ENCODE data around the gene PRKCQ.
A peak's percentile ranks its signal among the peaks of the same experiment; 100 is the strongest.

PRKCQ gene

DNA sequence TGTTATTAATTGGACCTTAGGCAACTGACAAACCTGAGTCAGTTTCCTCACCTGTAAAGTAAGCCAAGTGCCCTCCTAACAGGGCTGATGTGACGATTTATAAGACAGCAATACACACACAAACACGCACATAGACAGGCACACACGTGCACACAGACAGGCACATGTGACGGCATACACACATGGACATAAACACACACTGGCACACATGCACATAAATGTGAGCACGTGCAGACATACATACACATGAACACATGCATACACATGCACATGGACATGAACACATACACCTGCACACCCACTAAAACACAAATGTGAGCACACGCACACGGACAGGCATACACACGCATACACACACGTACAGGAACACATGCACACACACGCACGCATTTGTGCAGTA lies 148.9 kb downstream of the PRKCQ start:
- no peak for DNase-seq

DNA sequence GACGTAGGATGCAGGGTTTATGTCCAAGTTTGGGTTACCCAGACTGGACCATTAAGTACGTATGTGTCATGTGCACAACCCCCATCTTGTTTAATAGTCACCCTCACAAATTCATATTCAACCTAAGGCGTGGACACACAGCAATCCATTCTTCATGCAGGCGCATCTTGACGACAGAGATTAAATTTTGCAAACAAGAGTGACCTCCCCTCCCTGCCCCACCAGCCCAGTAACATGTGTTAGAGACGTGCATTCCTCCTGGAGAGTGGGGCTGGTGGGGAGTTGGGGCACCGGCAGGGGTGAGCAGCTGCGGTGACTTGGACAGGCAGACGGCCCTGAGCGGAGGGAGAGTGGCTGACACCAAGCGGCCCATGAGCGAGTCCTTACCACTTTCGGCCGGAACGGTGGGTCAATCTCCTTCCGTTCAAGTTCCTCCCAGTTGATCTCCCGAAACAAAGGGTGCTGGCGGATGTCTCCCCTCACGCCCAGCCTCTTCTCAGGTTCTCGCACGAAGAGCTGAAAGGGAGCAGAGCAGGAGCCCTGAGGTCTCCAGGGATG lies 149.6 kb downstream of the PRKCQ start:
- no peak for DNase-seq

DNA sequence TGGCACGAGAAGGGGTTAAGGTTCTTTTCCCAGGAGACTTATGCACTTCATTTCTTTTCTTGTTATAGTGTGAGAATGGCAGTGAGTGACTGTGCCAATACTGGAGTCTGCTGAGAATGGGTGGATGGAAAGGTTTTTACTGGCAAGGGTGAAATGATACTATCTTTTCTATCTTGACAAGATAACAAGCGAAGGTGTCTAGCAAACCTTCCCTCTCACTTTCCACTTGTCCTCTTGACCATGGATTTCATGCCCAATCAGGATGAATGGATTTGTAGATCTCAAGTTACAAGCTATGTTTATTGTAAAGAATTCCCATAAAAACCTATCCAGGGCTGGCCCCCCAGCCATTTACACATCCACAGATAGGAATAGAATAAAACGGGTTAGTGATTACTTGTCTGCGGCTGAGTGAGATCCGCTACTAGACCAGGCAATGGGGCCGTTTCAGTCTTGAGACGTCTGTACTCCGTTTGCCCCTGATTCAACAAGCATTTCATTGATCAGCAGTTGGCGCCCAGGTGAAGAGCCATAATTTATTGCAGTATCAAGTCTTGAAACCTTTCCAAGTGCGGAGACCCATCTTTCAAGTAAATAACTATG lies 152.6 kb downstream of the PRKCQ start:
- no peak for DNase-seq

DNA sequence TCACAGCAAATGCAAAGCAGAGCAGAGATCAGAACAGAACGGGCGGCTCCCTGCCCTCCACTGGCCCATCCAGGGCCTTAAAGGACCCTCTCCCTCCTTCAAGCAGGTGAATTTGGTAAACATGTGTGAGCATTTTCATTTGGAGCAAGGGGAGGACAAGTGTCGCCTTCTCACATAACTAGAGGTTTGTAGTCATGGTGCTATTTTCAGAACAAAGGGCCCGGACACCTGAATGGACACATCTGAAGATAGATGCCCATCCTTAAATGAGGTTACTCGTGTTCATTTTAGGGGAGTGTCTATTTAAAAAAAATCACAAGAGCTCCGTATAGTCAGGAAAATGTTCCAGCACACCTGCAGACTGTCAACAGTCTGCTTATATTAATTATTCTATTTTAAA lies 153.8 kb downstream of the PRKCQ start:
- DNase-seq: no peak

DNA sequence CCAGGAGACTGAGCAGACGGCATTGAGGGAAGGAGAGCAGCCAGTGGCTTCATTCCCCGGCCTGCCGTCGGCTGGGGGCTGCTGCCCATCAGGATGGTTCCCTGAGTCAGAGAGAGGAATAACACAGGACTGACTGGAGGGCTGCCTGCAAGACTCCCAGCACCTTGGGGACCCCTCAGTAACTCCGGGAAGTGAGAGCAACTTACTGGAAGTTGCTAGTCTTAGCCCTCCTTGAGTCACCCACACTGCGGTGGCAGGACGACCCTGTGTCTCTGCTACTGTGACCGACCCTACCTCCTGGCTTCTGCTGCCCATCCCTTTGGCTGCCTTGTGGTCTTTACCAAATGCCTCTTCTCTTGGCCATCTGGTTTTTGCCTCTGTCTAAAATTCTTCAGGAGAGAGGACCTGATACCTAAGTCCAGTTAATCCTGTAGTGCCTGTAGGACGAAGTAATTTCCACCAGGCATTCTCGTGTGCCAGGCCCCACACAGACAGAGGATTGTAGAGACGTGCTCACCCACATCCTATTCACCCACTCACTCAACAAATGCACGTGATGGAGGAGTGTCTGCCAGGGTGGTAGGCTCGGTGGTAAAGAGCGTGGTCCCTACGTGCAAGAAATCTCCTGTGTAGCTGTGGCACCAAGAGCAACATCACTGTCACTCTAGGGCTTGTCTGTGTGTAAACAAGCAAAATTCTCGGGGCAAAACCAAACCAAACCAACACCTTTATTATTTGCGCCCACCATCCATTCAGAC lies 156.5 kb downstream of the PRKCQ start:
- no peak for DNase-seq

DNA sequence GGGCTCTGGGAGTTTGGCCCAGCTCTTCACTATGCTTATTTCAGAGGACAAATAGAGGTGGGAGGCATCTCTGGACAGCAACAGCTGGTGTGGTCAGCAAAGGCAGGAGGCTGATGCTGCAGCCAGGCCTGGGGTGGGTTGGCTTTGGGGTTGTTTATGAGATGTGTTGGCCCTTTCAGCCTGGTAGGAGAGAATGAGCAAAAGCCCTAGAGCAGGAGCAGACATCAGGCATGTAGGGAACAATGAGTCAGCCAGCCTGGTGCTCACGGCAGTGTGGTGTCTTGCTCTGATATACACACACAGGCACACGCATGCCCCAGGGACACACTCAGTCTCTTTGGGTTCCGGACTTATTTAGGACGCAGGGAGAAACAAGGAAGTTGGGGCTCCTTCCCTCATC lies 157.1 kb downstream of the PRKCQ start:
- DNase-seq: no peak

DNA sequence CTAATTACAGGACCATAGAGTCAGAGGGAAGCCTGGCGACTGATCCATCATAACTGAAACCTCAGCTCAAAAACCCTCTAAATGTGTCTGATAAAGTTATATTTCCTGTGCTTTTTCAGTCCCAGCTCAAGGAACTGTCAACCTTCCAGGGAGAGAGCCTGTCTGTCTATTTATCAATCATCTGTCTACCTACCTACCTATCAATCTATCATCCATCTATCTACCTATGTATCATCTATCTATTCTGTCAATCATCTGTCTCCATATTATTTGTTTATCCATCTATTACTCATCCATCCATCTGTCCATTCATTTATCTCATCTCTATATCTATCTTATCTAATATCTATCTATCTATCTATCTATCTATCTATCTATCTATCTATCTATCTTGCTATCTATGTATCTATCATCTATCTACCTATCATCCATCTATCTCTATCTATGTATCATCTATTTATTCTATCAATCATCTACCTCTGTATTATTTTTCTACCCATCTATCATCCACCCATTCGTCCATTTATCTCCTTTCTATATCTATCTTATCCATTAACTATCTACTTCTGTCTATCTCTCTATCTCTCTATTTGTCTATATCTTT lies 161.4 kb downstream of the PRKCQ start:
- no peak for DNase-seq

DNA sequence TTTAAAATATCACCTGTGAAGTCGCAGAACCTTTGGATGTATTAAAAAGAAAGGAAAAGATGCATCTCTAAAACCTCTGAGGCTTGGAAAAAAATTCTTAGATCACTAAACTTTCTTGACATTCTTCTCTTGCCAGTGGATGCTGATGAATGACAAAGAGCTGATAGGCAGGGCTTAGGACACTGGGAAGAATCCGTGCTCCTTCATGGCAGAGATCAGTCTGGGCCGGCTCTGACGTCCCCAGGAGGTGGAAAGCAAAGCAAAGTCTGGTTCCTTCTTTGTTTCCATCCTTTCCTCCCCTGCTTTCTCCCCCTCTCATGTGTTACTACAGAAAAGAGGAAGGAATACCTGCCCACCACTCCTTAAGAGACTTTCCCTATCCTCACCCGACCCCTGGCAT lies 161.9 kb downstream of the PRKCQ start:
- no peak for DNase-seq

DNA sequence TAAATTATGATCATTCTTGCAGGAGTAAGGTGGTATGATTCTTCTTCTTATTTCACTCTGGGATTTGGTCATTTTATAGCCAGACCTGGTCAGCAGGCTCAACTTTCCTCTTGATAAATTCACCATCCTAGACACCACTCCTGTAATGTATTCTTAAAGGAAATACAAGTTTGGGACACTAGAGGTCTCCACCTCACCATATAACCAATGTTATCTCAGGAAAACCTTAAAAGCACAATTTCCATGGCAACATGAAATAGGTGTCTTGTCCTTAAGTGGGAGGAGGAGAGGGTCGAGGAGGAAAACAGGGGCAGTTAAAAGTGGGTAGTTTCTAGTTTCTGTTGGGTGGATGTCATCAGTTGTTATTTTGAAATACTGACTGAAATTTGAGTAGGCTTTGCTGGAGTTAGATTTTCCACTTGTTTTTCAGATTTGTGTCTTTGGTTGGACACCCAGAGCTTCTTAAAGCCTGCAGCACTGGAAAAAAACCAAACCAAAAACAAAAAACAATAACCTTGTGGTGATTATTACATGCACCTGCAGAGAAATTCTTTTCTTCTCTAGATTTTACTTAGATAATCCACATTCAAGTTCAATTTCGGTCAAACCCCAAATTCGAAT lies 163.1 kb downstream of the PRKCQ start:
- peak; percentile 15 for DNase-seq

DNA sequence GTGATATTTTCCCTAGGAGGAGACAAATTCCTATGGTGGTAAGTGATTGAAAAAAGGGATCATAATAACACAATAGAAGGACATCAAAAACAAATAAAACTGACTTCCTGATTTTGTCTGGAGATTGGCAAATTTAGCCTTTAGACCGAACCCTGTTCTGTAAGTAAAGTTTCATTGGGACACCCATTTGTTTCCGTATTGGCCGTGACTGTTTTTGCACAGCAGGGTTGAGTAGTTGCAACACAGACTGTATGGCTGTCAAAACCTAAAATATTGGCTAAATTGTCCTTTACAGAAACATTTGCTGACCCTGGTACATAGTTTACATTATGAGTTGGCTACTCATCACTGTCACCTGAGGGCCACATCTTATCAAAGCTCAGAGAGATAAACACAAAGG lies 168.6 kb downstream of the PRKCQ start:
- no peak for DNase-seq

DNA sequence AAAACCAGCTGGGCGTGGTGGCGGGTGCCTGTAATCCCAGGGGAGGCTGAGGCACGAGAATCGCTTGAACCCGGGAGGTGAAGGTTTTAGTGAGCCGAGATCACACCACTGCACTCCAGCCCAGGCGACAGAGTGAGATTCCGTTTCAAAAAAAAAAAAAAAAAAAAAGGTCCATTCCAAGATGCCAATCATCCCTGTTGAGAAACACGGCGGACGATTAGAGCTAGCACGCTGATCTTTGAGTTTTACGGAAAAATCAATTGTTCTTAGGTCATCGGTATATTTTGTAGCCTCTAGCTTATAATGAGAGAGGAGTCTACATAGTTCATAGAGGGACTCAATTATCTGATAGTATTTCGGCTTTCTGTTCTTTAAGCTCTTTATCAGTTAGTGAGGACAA lies 169.2 kb downstream of the PRKCQ start:
- DNase-seq: no peak

DNA sequence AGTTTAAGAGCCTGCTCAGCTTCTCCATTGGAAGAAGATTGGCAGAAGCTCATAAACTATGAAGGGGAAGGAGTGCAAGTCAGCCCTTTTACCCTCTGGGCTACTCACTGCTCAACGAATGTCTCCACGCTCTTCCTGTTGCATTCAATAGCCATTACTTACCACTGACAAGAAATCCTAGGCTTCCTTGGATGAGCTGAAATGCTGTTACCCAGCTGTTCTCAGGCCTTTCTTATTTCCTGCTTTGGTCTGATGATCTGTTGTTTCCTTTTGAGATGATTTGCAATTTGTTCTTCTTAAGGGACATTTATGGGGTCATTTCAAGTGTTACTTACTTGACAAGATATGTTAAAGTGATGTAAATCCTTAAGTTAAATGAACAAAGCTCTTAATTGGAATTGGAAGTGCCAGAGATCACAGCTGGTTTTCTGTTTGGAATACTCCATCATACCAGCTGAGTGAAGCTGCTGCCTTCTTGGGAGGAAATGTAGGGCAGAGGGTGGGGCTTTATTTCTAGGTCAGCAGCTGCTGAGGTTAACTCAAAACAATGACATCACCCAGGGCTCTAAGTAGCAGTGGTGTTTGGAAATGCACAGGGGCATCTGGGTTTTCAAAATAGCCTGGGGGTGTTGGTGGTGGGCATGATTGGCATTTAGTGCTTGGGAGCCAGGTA lies 170.0 kb downstream of the PRKCQ start:
- no peak for DNase-seq

DNA sequence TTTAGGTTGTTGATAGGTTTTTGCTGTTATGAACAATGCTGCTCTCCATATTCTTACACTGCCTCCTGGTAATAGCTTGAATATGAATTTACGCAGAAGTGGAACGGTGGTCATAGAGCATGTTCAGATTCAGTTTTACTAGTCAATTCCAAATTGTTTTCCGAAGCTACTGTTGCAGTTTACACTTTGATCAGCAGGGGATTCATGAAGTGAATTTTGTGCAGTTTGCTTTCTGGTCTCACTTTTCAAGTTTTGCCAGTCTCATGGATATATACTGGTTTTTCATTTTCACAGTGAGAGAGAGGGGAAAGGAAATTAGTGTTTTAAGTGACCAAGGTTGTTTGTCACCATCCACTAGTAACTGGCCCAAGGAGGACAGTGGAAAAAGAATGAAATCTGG lies 171.3 kb downstream of the PRKCQ start:
- no peak for DNase-seq

DNA sequence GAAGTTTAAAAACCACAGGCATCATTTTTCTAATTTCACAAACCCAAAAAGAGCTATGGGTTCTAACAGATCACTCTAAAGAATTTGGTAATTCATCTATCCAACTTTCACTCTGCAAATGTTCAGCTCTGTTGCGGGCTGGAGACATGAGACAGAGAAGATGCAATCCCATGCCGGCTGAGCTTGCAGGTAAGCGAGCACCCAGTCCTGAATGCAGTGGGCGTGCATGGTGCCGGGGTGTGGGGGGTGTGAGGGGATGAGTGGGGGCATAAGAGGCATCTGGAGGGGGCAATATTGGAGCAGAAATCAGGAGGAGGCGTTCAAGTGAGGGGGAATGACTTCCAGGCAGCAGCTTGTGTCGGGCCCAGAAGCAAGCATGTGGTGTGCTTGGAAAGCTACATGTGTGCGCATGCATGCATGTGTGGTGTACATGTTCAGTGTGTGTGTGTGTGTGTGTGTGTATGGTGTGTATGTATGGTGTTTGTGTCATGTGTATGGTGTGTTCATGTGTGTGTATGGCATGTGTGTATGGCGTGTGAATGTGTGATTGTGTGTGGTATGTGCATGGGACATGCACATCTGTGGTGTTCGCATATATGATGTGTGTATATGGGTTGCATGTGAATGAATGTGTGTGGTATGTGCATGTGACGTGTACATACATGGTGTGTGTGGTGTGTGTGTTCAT lies 172.9 kb downstream of the PRKCQ start:
- no peak for DNase-seq

DNA sequence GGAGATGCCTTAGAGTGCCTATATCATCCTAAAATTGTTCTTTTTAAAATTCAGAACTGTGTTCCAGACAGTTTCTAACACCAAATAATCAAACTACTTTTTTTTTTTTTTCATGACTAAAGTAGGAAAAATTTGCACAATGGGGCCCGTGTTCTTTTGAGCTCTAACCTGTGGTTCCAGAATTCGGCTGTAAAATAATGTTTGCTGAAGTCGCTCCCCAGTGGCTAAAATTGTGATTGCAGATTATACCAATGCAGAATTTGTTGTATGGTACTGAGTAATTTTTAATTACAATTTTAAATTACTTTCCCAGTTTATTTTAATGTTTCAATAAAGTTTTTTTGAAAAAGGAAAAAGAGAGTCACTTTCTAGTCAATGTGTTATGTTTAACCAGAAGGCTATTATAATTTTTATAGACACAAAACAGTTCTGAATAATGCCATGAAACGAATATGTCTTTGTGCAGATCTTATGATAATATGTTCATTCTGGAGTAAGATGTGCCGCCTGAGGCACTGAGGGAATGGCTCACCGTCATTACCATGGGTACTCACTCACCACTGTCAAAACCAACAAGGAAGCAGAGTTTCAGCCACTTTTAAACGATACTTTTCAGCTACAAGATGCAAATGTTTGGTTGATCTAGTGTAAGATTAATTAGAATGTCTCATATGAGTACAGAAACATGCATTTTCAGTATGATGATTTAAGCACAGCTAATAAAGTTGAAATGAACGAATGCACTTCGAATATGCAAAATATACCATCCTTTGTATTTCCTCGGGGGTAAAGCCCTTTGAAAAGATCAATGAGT lies 173.6 kb downstream of the PRKCQ start:
- no peak for DNase-seq

DNA sequence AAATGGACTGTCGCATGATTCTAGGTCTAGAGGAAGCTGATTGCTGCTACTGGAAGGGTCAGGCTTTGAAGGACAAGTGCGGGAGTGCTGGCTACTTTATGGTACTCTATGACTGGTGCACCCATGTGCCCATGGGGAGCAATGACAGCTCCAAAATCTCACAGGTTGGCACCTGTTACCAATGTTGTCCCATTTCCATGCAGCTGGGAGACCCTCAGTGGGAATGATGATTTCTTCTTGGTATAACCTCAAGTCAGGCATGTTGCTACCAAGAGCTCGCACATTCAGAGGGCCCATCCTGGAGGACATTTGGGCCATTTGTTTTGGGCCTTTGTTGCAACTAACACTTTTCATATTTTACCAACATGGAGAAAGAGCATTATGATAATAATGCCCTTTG lies 174.4 kb downstream of the PRKCQ start:
- DNase-seq: no peak

DNA sequence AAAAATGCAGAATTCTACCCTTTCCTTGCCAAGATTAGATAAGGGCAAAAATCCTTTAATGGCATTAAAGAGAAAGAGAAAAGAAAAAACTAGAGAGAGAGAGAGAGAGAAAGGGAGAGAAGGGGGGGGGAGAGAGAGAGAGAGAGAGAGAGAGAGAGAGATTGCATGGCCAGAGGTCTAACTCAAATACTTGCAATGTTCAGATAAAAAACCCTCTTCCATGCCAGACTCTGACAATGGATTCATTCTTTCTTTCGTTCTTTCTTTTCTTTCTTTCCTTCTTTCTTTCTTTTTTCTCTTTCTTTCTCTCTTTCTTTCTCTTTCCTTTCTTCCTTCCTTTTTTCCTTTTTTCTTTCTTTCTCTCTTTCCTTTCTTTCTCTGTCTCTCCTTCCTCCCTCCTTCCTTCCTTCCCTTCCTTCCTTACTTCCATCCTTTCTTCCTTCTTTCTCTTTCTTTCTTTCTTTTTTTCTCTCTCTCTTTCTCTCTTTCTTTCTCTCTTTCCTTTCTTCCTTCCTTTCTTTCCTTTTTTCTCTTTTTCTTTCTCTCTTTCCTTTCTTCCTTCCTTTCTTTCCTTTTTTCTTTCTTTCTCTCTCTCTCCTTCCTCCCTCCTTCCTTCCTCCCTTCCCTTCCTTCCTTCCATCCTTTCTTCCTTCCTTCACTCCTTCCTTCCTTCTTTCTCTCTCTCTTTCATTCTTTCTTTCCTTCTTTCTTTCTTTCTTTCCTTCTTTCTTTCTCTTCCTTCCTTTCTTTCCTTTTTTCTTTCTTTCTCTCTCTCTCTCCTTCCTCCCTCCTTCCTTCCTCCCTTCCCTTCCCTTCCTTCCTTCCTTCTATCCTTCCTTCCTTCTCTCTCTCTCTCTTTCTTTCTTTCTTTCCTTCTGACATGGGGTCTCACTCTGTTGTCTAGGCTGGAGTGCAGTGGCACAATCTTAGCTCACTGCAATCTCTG lies 175.7 kb downstream of the PRKCQ start:
- no peak for DNase-seq

DNA sequence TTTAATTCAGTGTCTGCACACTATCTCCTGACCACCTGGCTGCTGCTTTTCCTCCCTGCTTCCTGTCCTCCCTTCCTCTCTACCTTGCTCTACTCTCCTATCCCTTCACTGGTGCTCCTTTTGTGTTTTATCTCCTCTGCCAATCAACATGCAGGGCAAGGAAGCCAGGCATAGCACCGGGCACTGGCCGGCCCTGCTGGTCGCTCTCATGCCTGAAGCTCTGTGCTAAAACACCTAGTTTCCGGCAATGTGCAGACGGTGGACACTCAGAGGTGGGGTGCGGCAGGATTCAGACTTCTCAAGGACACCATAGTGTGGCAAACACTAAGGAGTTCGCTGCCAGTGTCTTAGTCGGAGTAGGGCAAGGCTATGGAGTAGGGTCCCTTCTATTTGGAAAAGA lies 177.1 kb downstream of the PRKCQ start:
- DNase-seq: no peak

DNA sequence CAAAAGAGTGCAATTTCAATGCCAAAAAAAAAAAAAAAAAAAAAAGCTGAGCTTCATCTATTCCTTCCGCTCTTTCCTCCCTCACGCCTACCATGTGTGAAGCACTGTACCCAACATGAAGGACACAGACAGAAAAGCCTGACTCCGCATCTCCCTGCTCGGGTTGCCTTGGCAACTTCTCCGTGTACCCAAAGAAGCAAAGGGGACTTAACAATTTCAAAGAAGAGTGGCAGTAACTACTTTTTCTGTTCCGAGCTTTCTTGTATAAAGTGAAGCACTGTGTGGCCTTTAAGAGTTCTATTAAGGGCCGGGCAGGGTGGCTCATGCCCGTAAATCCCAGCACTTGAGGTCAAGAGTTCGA lies 177.7 kb downstream of the PRKCQ start:
- no peak for DNase-seq

DNA sequence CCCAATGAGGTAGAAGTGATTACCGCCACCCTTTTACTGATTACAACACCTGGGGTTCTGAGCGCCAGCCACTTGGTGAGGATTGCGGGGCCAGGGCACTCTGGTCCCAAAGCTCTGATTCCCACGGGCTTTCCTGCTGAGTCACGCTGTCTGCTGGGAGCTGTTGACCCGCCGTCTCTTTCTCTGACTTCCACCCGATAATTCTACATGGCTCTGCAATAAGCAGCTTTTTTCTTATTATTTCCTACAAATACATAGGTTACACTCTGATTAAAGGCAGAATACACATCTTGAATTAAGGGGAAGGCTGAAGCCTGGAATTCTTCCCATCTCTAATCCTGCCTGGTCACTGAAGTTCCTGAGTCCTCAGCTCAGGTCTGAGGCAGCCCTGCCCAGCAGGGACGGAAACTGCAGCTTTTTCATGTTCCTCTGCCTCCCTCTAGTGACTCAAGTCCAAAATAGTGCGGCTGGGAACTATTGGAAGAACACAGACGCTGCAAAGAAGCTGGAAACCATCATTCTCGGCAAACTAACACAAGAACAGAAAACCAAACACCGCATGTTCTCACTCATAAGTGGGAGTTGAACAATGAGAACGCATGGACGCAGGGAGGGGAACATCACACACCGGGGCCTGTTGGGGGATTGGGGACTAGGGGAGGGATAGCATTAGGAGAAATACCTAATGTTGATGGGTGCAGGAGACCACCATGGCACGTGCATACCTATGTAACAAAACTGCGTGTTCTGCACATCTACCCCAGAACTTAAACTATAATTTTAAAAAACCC lies 178.3 kb downstream of the PRKCQ start:
- DNase-seq: peak; percentile 68
